Dedifferentiated amniotic fluid mesenchymal stem cell (primary cell): ENCODE data around the gene ABCB10.

ENCODE experiments used
- DNase-seq: peaks from one replicate; pipeline ENCODE4 v3.0.0-alpha.2; 2016; ENCODE audit errors: extremely low spot score

The ABCB10 gene

DNA sequence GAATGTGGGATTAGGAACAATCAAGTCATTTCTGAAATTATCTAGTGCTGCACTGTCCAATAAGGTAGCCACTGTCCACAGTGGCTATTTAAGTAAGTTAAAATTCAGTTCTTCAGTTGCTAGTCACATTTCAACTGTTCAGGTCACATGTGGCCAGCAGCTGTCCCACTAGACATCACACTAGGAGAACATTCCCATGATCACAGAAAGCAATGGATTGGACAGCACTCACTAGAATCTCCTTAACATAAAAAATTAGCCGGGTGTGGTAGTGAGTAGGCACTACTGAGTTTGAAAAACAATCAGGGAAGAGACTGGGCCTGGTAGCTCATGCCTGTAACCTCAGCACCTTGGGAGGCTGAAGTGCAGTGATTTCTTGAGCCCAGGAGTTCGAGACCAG lies 84.0 kb downstream of the ABCB10 start:
- DNase-seq: no peak

- DNase-seq: no peak
Observed at GRCh38 chr1:229471175-229471574, 87.3 kb downstream of the ABCB10 start.

DNA sequence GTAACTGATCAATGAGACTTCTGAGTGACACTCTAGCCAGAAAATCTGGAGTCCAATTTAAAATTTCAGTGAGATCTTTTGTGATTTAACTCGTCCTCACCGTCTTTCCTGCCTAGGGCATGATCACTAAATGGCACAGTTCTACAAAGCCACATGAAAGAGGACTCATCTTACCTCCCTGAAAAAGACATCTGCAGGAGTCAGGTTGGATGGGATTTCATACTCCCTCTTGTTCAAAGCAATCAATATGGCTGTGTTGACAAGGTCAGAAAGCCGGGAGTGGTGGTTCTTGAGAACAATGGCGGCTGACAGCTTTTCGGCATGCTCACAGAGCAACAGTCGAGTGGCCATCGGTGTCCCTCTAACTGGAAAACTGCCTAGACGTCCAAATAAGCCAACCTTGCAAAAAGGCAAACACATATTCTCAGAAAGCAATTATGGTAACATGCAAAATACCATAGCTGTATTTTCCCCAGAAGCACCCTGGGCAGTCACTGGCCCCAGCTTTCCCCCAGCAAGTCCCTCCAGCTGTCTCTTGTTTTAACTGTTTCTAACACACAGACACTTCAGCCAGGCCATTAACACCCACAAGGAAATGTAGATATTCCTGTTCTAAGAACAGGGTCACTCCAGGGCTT lies 88.0 kb downstream of the ABCB10 start:
- DNase-seq: no peak

GRCh38 chr1:229466887-229467286 lies 91.6 kb downstream of the ABCB10 start:
- DNase-seq: no peak
